Ascending aorta (tissue), 2 donors: ENCODE results near the gene IFI16. TPM values are rescaled to one million over a fixed set of nuclear protein-coding genes. Genes with fewer than 3 reads are reported as not detected.

Experiments
- DNase-seq, 2 donors: peaks; one replicate each; pipeline ENCODE4 v3.0.0-alpha.2; 2019; ENCODE audit warnings: low spot score in 2 of 2
- H3K27ac ChIP-seq, 2 donors: fragments of 200-600 bp; sonication (generic); one replicate each; pipeline ENCODE4 v1.5.1; 2016 to 2017; ENCODE audit warnings: mild to moderate bottlenecking in 1 of 2
- H3K27me3 ChIP-seq: fragments of 200-600 bp; sonication (generic); one replicate; pipeline ENCODE4 v1.5.1; 2017
- H3K36me3 ChIP-seq, 2 donors: fragments of 200-600 bp; sonication (generic); one replicate each; pipeline ENCODE4 v1.5.1; 2016
- H3K4me1 ChIP-seq, 2 donors: fragments of 200-600 bp; sonication (generic); one replicate each; pipeline ENCODE4 v1.5.1; 2016 to 2017; ENCODE audit warnings: mild to moderate bottlenecking in 1 of 2
- H3K4me3 ChIP-seq, 2 donors: fragments of 200-600 bp; sonication (generic); one replicate each; pipeline ENCODE4 v1.5.1; 2016 to 2017; ENCODE audit warnings: mild to moderate bottlenecking in 1 of 2
- H3K9me3 ChIP-seq, 2 donors: fragments of 200-600 bp; sonication (generic); one replicate each; pipeline ENCODE4 v1.5.1; 2016
- CTCF ChIP-seq, 3 experiments: fragments of 200-600 bp in 2 of 3; fragments of 450-650 bp in 1 of 3; sonication (generic) in 2 of 3; IDR thresholded peaks; one replicate each; pipeline ENCODE4 v1.5.1; 2016 to 2019; ENCODE audit warnings: antibody characterized with exemption in 3 of 3, mild to moderate bottlenecking in 1 of 3, moderate library complexity in 1 of 3
- intact Hi-C: fragments of 100-400 bp; cut with DNase I; formaldehyde crosslinking; loops from one replicate; pipeline ENCODE4 v1.15.1; 2023
- total RNA-seq: library from RNA; depleted of rRNA; stranded (reverse); fragments of >200 nt; gene quantifications from one replicate; pipeline ENCODE4 v1.1.0, GENCODE V29; 2016

IFI16 gene
- total RNA-seq, 1 donor from 2014 or later = 61.2 TPM

DNA sequence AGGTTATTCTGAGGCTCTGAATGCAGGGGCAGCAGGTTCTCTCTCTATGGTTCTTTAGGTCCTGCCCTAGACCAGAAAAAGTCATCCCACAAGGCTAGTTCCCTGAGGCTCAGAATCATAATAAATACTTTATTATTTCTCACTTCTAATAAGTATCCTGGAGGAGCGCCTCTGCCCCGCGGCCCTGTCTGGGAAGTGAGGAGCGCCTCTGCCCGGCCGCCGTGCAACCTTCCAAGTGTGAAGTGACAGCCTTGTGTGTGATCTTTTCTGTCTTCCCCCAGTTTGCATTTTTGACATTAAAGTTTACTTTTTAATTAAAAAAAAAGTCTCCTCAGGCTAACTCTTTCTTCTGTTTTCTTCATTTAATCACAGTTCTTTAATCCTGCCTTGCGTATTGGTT, 55.4 kb downstream of the IFI16 start:
- no peaks in the 10 kb centered on the region for H3K27me3 ChIP-seq
- H3K4me3 ChIP-seq = no peak overlapping the region
- no peak overlapping the region for H3K27ac ChIP-seq
- no peaks in the 10 kb centered on the region for H3K4me1 ChIP-seq
- no peaks in the 10 kb centered on the region for H3K9me3 ChIP-seq
- no peak for TF ChIP-seq CTCF (IDR thresholded peaks at IDR 0.05)
- no peaks in the 10 kb centered on the region for H3K36me3 ChIP-seq
- no peak for DNase-seq
- intact Hi-C loops = loop anchor here (10.0 kb wide), 1 partner anchor 1100 kb away; no protein-coding TSS in a partner anchor

DNA sequence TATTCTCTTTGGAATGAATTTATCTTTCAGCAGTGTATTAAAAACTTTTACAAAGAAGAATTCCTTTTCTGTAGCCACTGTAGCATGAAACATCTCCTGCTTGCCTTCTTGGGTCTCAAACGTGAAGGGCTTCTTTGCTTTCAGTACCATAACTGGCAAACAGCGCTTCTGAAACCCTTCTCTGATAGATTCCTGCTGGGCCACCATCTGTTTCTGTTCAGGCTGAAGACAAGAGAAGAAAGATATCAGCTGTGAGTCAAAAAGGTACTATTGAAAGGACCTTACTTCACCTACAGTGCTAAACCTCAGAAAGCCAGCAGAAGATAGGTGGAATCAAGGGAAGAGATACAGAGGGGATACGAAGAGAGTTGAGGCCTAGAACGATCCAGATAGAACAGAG, 56.4 kb downstream of the IFI16 start:
- no peaks in the 10 kb centered on the region for H3K4me1 ChIP-seq
- no peaks in the 10 kb centered on the region for H3K36me3 ChIP-seq
- DNase-seq = no peak
- no peaks in the 10 kb centered on the region for H3K27me3 ChIP-seq
- TF ChIP-seq CTCF (IDR thresholded peaks at IDR 0.05) = no peak
- H3K9me3 ChIP-seq = no peaks in the 10 kb centered on the region
- intact Hi-C loops = loop anchor here (10.0 kb wide), 1 partner anchor 1101 kb away; no protein-coding TSS in a partner anchor
- H3K27ac ChIP-seq = no peak overlapping the region
- no peak overlapping the region for H3K4me3 ChIP-seq

- Histone ChIP-seq H3K4me3 (no peak overlapping the region), H3K4me1 (no peaks in the 10 kb centered on the region), H3K27me3 (no peaks in the 10 kb centered on the region), H3K36me3 (no peaks in the 10 kb centered on the region), H3K9me3 (no peaks in the 10 kb centered on the region), H3K27ac (no peak overlapping the region)
- intact Hi-C loops = loop anchor here (10.0 kb wide), 1 partner anchor 1103 kb away; no protein-coding TSS in a partner anchor
- no peak for DNase-seq
- TF ChIP-seq CTCF (IDR thresholded peaks at IDR 0.05) = no peak
Measured at GRCh38 chr1:159067699-159068621, 58.3 kb downstream of the IFI16 start.

- Histone ChIP-seq H3K27me3 (no peaks in the 10 kb centered on the region), H3K4me3 (no peak overlapping the region), H3K36me3 (no peaks in the 10 kb centered on the region), H3K4me1 (no peaks in the 10 kb centered on the region), H3K9me3 (no peaks in the 10 kb centered on the region), H3K27ac (no peak overlapping the region)
- intact Hi-C loops = loop anchor here (10.0 kb wide), 1 partner anchor 1104 kb away; no protein-coding TSS in a partner anchor
- TF ChIP-seq CTCF (IDR thresholded peaks at IDR 0.05) = no peak
- DNase-seq = no peak
Measured at GRCh38 chr1:159068886-159069285, 59.2 kb downstream of the IFI16 start.

DNA sequence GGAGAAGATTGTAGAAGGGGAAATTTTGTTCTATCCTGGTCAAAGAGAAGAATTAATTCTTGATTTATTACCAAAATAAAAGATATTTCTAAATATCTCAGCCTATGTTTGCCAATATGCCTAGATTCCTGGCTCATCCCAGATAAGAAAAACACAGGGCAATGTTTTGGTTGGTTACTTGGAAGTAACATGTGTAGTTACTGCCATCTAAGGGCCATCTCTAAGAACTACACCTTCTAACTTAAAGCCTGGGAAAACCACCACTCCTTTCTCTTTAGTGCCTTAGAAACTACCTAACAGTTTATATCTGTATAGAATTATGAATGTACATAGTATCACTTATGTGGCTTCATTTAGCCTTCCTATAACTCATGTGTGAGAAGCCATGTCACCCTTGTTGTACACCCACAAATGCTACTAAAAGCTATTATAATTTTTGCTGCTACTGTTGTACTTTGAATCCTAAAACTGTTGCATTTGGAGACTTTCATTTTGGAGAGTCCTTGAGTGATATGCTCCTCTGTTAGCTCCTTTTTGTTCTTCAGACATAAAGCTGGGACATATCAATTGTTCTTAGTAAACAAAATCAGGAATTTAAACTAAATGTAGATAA, 62.4 kb downstream of the IFI16 start:
- Histone ChIP-seq H3K4me1 (no peaks in the 10 kb centered on the region), H3K36me3 (no peaks in the 10 kb centered on the region), H3K9me3 (no peaks in the 10 kb centered on the region), H3K27ac (no peak overlapping the region), H3K27me3 (no peaks in the 10 kb centered on the region), H3K4me3 (no peak overlapping the region)
- DNase-seq = no peak
- intact Hi-C loops = loop anchor here (1.0 kb wide), 1 partner anchor 869 kb away; no protein-coding TSS in a partner anchor
- peak; percentile 25 to 71 (median 67) for TF ChIP-seq CTCF (IDR thresholded peaks at IDR 0.05)
